HuH-7 (cell line): ENCODE data around the gene OPRD1.

ENCODE experiments used
- DNase-seq: peaks from one replicate; pipeline ENCODE4 v3.0.0; 2011; ENCODE audit warnings: low spot score

Gene OPRD1

DNA sequence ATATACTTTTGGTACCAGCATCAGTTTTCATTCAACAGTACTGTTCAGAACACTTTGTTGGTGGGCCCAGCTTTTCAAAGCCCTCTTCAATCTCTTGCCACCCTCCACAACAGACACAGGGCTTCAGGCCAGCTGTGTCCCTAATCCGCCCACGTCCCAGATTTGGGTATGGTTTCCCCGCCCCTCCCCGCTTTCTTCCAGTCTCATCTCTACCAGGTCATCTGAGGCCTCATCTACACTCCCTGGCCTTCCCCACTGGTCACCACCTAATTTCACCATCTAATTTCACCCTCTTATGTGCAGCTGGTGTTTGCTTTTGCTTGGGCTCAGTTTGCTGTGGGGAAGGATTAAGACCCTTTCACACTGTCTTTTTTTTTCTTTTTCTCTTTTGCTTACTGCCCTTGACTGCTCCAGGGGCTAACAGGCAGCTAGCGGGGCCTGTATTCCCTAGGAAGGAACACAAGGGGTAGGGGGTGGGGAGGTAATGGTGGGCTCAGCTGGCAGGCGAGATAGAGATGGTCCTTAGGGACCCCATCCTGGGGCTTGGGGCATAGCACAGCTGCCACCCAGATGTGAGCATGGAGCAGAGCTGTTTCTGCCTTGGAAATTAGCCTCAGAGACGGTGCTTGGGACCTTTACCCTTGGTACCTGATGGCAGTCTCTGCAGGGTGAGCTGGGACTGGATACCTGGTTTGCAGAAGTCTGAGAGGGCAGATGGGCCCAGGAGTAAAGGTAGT, 98.6 kb downstream of the OPRD1 start:
- DNase-seq: no peak

DNA sequence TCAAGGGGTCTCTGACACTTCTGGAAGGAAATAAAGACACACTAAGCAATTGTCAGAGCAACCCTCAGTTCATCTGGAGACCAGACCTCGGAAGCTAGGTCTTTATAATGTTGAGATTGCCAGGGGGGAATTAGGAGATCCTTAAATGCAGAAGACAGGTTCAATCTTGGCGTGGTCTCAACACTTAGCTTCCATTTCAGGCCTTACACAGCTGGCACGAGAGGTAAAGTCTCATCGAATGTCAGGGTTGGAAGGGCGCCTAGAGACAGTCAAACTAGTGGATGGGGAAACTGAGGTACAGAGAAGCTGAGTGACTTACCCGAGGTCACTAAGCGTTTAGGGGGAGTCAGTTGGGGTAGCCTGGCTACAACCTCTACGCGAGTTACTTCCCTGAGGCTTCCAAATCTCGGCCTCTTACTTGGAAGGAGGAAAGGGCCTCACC, 101.8 kb downstream of the OPRD1 start:
- no peak for DNase-seq

GRCh38 chr1:28914228-28915030, 102.5 kb downstream of the OPRD1 start, which contains the start of gene EPB41:
Gene EPB41 (plus strand): TSS chr1:28914569. CDS start chr1:28987438, 72,869 bp downstream.
- DNase-seq: peak; percentile 97

DNA sequence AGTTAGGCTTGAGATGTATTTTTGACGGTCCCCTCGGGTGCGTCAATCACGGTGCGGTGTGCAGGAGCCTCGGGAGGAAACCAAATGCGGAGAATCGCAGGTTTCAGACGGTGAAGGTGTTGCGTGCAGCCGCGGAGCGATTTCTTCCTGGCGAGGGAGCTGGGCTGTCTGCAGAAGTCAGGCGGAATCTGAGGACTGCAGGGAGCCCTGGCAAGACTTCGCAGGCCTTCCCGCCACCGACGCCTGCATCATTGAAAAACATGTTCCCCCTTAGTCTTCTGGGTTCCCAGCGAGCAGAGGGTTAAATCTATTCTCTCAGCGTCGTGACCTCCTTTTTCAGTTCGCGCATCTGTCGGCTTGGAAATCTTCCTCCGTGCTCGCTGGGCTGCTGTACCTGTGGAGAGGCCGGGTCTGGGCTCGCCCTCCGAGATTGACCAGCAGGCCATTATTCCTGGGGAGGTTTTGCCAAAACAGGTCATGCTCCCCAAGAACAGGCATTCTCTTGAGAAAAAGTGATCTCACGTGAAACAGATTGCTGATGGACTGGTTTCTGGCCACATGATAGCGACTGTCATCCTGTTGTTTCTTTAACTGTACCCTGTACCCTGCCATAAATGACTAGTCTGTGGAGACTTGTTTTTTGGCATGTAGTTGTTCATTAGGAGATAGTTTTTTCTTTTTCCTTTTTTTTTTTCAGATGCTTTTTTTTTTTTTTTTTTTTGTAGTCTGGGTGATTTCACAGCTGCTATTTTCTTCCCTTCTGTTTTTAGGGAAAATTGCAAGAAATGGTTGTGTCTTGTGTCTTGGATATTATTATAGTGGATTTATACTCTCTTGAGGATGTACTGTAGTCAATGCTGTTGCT, 103.3 kb downstream of the OPRD1 start:
- DNase-seq: peak; percentile 33

GRCh38 chr1:28917757-28918118, 105.8 kb downstream of the OPRD1 start:
- no peak for DNase-seq
